ENCODE results near the gene SLC22A12. TPM values are rescaled to one million over a fixed set of nuclear protein-coding genes. Genes with fewer than 3 reads are reported as not detected.

SLC22A12 gene
- total RNA-seq, 1 donor from 2014 or later, result not detected

DNA sequence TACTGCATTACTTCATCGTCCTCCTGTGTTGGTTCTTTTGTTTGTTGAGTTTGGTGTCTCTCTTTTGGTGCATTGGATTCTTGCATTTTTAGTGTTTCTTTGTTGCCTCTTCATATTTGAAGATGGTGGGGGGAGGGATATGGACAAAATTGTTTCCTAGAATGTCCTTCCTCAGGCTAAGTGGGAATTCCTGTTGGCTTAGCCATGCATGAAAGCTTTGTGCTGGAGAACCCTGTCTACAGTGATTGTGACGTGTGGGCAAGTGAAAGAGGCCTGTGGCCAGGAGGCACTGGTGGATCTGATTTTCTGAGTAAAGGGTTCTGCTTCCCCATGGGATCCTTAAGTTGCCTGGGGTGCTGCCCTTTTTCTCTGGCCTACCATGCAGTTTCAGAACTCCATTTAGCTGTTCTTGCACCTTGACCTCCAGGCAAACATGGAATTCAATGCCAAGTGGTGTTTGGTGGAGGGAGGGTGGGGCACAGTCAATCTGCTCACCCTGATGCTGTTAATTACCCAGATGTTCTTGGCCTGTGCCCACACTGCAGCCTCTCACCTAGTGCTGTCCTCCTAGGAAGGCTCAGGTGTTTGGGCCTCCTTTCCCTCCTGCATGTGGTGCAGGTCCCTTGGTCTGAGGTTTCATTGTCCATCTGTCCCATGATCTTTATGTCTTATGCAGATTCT lies 46.3 kb upstream of the SLC22A12 start:
- no peak for DNase-seq (ENCODE audit: low spot score)
- Histone ChIP-seq H3K27me3 (no peaks in the 10 kb centered on the region), H3K36me3 (no peaks in the 10 kb centered on the region), H4K20me1 (ENCODE audit: low read depth) (no peaks in the 10 kb centered on the region), H3K9me3 (ENCODE audit: low read depth) (no peaks in the 10 kb centered on the region), H3K27ac (no peak overlapping the region), H2AFZ (replicated peaks) (no peak overlapping the region), H3K9ac (no peak overlapping the region), H3K4me1 (peaks cover 3% of the 10 kb centered on the region), H3K79me2 (ENCODE audit: low read depth) (no peaks in the 10 kb centered on the region), H3K4me2 (no peak overlapping the region), H3F3A (ENCODE audit: low read depth) (peaks cover 2% of the 10 kb centered on the region), H3K4me3 (no peak overlapping the region)
- H3K27me3 Mint-ChIP-seq (ENCODE audit: insufficient read depth, low read depth), result peaks cover 7% of the 10 kb centered on the region
- no peak overlapping the region for H3K27ac Mint-ChIP-seq
- H3K4me1 Mint-ChIP-seq, result peaks cover 3% of the 10 kb centered on the region
- H3K4me3 Mint-ChIP-seq, result no peak overlapping the region
- peaks cover 8% of the 10 kb centered on the region for H3K9me3 Mint-ChIP-seq
- no peak for TF ChIP-seq EZH2phosphoT487 (IDR thresholded peaks at IDR 0.05)
- TF ChIP-seq EZH2 (IDR thresholded peaks at IDR 0.05), result no peak
- no peak for TF ChIP-seq CTCF (IDR thresholded peaks at IDR 0.05)
- no peaks in the 10 kb centered on the region for H3K36me3 Mint-ChIP-seq

DNA sequence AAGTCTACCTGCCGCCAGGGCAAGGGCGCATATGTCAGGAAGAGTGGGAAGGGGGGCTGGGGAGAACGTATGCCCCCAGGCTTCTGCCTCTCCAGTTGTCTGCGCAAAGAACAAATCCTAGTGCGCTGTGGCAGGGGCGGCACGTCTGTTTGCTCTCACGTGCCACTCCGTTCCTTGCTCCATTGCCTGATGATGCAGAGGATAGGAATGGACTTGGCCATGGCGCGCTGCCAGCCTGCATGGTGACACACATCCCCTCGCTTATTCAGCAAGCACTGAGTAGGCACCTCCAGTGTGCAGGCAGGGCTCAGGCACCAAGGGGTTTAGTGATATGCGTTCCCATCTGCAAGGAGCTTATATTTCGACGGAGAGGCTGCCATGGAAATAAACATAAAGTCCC lies 45.4 kb upstream of the SLC22A12 start:
- TF ChIP-seq EZH2 (IDR thresholded peaks at IDR 0.05) (no peak), CTCF (IDR thresholded peaks at IDR 0.05) (no peak), EZH2phosphoT487 (IDR thresholded peaks at IDR 0.05) (no peak)
- Histone ChIP-seq H3K4me3 (no peak overlapping the region), H3K27ac (no peak overlapping the region)

DNA sequence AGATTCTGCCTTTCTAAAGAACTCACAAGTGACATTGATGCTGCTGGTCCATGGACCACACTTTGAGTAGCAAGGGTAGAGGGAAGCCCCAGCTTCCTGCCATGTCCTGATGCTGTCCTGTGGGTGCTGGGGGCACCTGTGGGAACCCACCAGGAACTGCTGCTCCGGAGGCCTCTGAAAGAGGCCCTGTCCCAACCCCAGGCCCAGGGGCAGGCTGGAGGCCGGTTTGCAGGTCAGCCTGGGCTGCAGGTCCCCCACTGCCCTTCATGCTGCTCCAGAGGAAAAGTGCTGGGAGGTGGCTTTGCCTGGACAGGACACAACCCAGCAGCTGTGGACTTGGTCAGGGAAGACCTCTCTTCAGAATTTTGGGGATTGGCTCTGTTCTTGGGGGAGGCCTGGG lies 44.8 kb upstream of the SLC22A12 start:
- H3K9me3 ChIP-seq (ENCODE audit: low read depth), result no peaks in the 10 kb centered on the region
- H3K4me3 Mint-ChIP-seq, result no peak overlapping the region
- H3K27me3 Mint-ChIP-seq (ENCODE audit: insufficient read depth, low read depth), result peaks cover 7% of the 10 kb centered on the region

More for the DNA sequence above, 45.4 kb upstream of the SLC22A12 start:
- Histone ChIP-seq H3K9me3 (ENCODE audit: low read depth) (no peaks in the 10 kb centered on the region), H3K27me3 (no peaks in the 10 kb centered on the region), H3K9ac (no peak overlapping the region), H3K79me2 (ENCODE audit: low read depth) (no peaks in the 10 kb centered on the region), H3K4me1 (no peaks in the 10 kb centered on the region), H3F3A (ENCODE audit: low read depth) (no peaks in the 10 kb centered on the region), H3K4me2 (no peak overlapping the region), H4K20me1 (ENCODE audit: low read depth) (no peaks in the 10 kb centered on the region), H2AFZ (replicated peaks) (no peak overlapping the region), H3K36me3 (no peaks in the 10 kb centered on the region)
- H3K4me1 Mint-ChIP-seq, result no peaks in the 10 kb centered on the region
- no peaks in the 10 kb centered on the region for H3K36me3 Mint-ChIP-seq
- no peak overlapping the region for H3K27ac Mint-ChIP-seq
- H3K9me3 Mint-ChIP-seq, result peaks cover 8% of the 10 kb centered on the region
- no peak overlapping the region for H3K4me3 Mint-ChIP-seq
- H3K27me3 Mint-ChIP-seq (ENCODE audit: insufficient read depth, low read depth), result peaks cover 7% of the 10 kb centered on the region
- DNase-seq (ENCODE audit: low spot score), result no peak

GRCh38 chr11:64546600-64546999 lies 44.4 kb upstream of the SLC22A12 start:
- Mint-ChIP-seq H3K9me3 (peaks cover 8% of the 10 kb centered on the region), H3K27ac (no peak overlapping the region), H3K4me1 (no peaks in the 10 kb centered on the region), H3K36me3 (no peaks in the 10 kb centered on the region), H3K4me3 (no peak overlapping the region), H3K27me3 (ENCODE audit: insufficient read depth, low read depth) (peaks cover 5% of the 10 kb centered on the region)
- Histone ChIP-seq H3F3A (ENCODE audit: low read depth) (no peaks in the 10 kb centered on the region), H2AFZ (replicated peaks) (no peak overlapping the region), H3K9ac (no peak overlapping the region), H3K27ac (no peak overlapping the region), H3K9me3 (ENCODE audit: low read depth) (no peaks in the 10 kb centered on the region), H3K4me1 (no peaks in the 10 kb centered on the region), H3K79me2 (ENCODE audit: low read depth) (no peaks in the 10 kb centered on the region), H4K20me1 (ENCODE audit: low read depth) (no peaks in the 10 kb centered on the region), H3K4me3 (no peak overlapping the region), H3K27me3 (no peaks in the 10 kb centered on the region), H3K4me2 (no peak overlapping the region), H3K36me3 (no peaks in the 10 kb centered on the region)
- TF ChIP-seq CTCF (IDR thresholded peaks at IDR 0.05) (no peak), EZH2phosphoT487 (IDR thresholded peaks at IDR 0.05) (no peak), EZH2 (IDR thresholded peaks at IDR 0.05) (no peak)
- DNase-seq (ENCODE audit: low spot score), result no peak

More for the DNA sequence above, 44.8 kb upstream of the SLC22A12 start:
- no peaks in the 10 kb centered on the region for H3F3A ChIP-seq (ENCODE audit: low read depth)
- H3K27me3 ChIP-seq, result no peaks in the 10 kb centered on the region
- H3K79me2 ChIP-seq (ENCODE audit: low read depth), result no peaks in the 10 kb centered on the region
- DNase-seq (ENCODE audit: low spot score), result no peak
- H3K4me3 ChIP-seq, result no peak overlapping the region
- H4K20me1 ChIP-seq (ENCODE audit: low read depth), result no peaks in the 10 kb centered on the region
- H3K36me3 Mint-ChIP-seq, result no peaks in the 10 kb centered on the region
- H3K27ac Mint-ChIP-seq, result no peak overlapping the region
- no peak overlapping the region for H2AFZ ChIP-seq (replicated peaks)
- H3K27ac ChIP-seq, result no peak overlapping the region
- peaks cover 8% of the 10 kb centered on the region for H3K9me3 Mint-ChIP-seq
- H3K4me1 Mint-ChIP-seq, result no peaks in the 10 kb centered on the region
- H3K36me3 ChIP-seq, result no peaks in the 10 kb centered on the region
- no peaks in the 10 kb centered on the region for H3K4me1 ChIP-seq
- no peak overlapping the region for H3K9ac ChIP-seq
- no peak for TF ChIP-seq EZH2 (IDR thresholded peaks at IDR 0.05)
- no peak overlapping the region for H3K4me2 ChIP-seq

Data from neural progenitor cell (in vitro differentiated cells).